Stimulated activated CD4-positive, alpha-beta T cell treated with anti-CD3 and anti-CD28 coated beads, TNF-alpha, amount 100 ng/mL, for 48 hours (primary cell): ENCODE measurements around the gene P3H2.

Experiments
- DNase-seq, 3 donors: peaks; one replicate each; pipeline ENCODE4 v3.0.0-alpha.2; 2020; ENCODE audit warnings: low read depth in 3 of 3

The P3H2 gene

DNA sequence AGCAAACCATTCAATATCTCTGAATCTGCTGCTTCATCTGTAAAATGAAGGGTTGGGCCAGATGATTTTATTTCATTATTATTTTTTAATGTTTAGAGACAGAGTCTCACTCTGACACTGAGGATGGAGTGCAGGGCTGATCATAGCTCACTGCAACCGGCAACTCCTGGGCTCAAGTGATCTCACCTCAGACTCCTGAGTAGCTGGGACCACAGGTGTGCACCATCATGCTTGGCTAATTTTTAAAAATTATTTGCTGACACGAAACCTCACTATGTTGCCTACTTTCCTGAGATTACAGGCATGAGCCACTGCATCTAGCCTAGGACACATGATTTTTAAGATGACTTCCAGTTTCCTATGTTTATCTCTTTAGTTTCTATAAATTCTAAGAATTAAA is 105.8 kb downstream of the P3H2 start:
- DNase-seq: no peak

- DNase-seq: no peak
These were observed 106.5 kb downstream of the P3H2 start for GRCh38 chr3:190013943-190014924.

GRCh38 chr3:190012784-190013183 is 107.9 kb downstream of the P3H2 start:
- no peak for DNase-seq

DNA sequence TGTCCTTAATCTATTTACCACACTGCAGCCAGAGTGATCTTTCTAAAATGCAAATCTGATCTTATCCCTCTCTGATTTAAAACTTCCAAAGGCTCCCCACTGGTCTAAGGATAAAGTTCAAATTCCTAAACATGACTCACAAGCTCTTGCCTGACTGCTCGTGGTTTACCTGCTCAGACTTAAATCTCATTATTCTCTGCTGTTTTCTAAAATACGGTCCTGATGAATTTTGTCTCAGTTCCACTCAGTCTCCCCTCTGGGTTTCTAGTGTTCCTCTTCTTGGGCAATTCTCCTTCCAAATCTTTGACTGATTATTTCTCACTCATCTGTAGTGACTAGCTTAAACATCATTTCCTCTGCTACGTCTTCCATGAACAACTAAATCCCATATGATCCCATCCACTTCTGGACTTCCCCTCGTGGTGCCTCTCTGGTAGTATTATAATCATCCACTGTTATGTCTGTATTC is 108.3 kb downstream of the P3H2 start:
- no peak for DNase-seq

GRCh38 chr3:190010486-190010885 is 110.2 kb downstream of the P3H2 start:
- DNase-seq: no peak

- DNase-seq: no peak
These were observed 111.1 kb downstream of the P3H2 start for GRCh38 chr3:190009614-190010013.

- no peak for DNase-seq
These were observed 112.3 kb downstream of the P3H2 start for GRCh38 chr3:190008432-190008831.

GRCh38 chr3:190005343-190006113 is 115.2 kb downstream of the P3H2 start:
- no peak for DNase-seq

DNA sequence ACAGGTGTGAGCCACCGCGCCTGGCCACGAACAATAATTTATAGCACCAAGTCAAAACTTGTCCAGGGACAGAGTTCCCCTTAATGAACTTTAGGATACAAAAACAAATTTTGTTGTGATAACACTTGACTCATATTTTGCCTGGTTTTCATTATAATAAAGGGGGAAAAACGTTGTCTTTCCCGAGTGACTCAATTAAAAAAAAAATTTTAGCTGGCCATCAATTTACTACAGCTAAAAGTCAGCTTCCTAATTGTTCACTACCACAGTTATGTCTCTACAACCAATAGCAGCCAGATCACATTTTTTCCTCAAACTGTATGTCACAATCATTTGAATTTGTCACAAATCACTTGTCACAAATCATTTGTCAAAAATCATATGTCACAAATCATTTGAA is 116.0 kb downstream of the P3H2 start:
- DNase-seq: no peak

GRCh38 chr3:190003681-190004123 is 117.0 kb downstream of the P3H2 start:
- DNase-seq: no peak

DNA sequence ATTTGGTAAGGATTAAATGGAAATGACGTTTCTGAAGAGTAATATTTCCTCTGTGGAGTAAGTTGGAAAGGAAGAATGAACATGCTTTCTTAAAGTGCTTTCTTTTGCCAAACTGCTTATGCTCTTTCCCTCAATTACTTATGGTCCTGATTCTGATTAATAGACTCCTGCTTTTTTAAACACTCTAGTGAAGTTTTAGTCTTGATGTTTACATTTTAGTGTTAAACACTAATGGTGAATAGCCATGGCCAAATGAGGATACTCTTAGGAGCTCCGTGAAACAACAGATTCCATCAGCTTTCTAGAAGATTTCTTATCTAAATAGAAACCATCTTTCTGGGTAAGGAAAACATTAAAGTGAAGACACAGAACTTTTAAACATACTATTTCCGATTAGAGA is 117.6 kb downstream of the P3H2 start:
- no peak for DNase-seq

DNA sequence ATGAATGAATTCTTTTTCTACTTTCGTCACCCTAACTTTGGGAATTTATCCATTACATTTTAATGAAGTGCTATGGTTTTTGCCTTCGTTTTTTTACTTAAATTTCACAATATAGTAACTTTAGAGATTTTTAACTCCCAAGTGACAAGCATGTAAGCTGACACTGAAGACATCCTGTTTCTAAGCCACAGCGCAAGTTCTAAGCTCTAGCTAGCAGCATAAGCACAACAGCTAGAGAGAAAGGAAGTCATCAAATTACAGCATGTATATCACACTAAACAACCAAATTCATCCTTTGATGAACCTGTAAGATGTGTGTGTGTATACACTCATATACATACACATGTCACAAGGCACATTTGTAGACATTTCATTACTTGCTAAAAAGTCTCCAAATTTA is 119.3 kb downstream of the P3H2 start:
- no peak for DNase-seq

GRCh38 chr3:190000861-190001196 is 119.9 kb downstream of the P3H2 start:
- DNase-seq: no peak

DNA sequence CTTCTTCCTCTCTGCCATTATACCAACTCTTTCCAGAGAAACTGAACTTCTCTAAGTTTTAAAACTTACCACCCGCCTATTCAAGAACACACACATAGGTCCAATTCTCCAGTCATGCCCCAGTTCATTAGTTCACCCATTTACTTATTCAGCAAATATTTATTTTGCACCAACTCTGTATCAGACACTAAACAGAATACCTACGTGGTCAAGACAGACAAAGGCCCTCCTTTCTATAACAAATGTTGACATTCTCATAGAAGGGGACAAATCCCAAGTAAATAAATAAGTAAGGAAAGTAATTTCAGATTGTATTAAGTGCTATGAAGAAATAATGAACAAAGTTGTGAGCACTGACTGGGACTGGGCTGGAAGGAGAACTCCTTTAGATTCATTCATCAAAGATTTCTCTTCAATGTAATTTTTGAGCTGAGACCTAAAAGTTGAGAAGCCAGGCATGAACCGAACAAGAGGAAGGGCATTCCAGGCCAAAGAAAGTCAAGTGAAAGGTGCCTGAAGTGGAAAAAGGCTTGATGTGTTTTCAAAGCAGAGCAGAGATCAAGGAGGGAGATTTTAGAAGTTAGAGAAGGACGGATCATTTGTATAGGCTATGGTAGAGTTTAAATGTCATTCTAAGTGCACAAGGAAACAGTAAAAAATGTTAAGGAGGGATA is 120.4 kb downstream of the P3H2 start:
- no peak for DNase-seq

DNA sequence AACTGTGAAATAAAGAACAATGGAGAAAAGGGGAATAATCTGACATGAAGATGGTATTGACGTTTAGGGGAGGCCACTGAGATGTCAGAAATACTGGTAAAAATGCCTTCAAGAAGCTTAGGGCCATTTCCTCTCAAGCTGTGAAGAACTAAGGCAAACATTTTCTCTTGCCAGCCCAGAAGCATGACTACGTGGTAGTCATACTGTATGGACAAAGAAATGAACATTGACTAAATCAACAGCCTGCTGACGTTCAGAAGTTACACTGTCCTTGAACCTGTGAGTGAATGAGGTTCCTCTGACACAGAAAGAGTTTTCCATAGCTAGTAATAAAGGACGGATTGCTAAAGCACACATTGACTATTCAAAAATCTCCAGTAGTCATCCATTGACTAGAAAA is 121.0 kb downstream of the P3H2 start:
- no peak for DNase-seq

- DNase-seq: no peak
These were observed 125.6 kb downstream of the P3H2 start for GRCh38 chr3:189995129-189995528.

DNA sequence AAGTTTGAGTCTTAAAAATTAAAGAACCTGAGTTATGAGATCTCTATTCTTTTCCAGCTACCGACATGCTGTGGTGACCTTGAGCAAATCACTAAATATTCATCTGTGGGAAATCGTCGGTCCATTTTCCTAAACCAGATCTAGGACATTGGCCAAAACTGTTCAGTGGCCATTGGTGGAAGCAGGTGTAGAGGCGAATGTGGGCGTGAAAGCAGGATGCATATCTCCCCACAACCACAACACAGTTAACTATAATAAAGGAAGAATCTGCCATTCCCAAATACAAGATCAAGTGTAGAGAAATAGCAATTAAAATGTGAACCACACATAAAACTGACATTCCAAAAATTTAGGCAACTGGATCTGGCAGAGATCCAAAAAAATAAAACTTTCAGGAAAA is 129.9 kb downstream of the P3H2 start:
- DNase-seq: no peak

GRCh38 chr3:189988854-189989253 is 131.8 kb downstream of the P3H2 start:
- DNase-seq: no peak

DNA sequence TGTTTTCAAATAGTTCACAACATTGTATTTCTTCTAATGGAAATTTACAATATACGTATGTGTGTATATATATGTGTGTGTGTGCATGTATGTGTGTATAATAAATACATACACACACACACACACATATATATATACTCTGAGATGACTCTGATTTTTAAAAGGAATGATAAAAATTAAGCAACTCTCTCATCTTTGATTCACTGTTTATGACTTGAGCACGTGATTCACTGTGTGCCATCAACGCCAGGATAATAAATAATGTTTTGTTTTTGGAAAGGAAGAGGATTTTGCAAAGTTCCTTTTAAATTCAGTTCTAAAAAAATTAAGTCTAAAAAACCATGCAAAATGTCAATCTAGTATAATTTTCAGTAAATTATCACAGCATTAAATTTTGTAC is 132.4 kb downstream of the P3H2 start:
- no peak for DNase-seq

GRCh38 chr3:189985948-189986347 is 134.7 kb downstream of the P3H2 start:
- no peak for DNase-seq

GRCh38 chr3:189983612-189984011 is 137.1 kb downstream of the P3H2 start:
- DNase-seq: no peak

- DNase-seq: no peak
These were observed 138.3 kb downstream of the P3H2 start for GRCh38 chr3:189982321-189982945.
